ENCODE data around the gene HAUS8.
A peak's percentile ranks its signal among the peaks of the same experiment; 100 is the strongest.
"Not testable (repeated sequence)": the region's sequence is repeated elsewhere in the genome, so short reads cannot be mapped to it uniquely, and the experiment has no call there.

The HAUS8 gene

GRCh38 chr19:17101686-17102628, 26.7 kb upstream of the HAUS8 start:
- Histone ChIP-seq H3K4me3 (ENCODE audit: low read depth, low read length) (no peak overlapping the region), H3K36me3 (ENCODE audit: control insufficient read depth, insufficient read depth, low read length) (peaks cover 23% of the 10 kb centered on the region), H3K27me3 (ENCODE audit: control insufficient read depth, insufficient read depth, low read length) (no peaks in the 10 kb centered on the region), H3K9ac (ENCODE audit: low read depth, low read length) (no peak overlapping the region), H3K4me1 (ENCODE audit: control insufficient read depth, insufficient read depth, low read length) (no peaks in the 10 kb centered on the region), H3K27ac (ENCODE audit: low read depth, low read length) (no peak overlapping the region), H3K9me3 (ENCODE audit: control insufficient read depth, insufficient read depth, low read length) (0 out of 2 replicates have a peak, but pooled peaks cover 4% of the 10 kb centered on the region)

DNA sequence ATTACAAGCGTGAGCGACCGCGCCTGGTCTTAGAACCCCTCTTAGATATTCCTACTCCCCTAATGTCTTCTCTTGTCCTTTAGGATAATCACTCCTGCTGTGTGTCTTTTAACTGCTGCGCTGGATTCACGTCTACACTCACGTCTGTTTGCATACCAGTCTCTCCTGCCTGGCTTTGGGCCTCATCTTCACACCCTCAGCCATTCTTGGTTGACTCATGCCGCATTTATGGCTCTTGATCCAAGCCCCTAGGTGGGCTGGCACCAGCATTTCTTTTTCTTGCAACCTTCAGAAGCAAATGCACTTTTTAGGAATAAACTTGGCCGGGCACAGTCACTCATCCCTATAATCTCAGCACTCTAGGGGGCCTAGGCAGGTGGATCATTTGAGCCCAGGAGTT, 23.1 kb upstream of the HAUS8 start:
- Histone ChIP-seq H3K9me3 (ENCODE audit: control insufficient read depth, insufficient read depth, low read length) (0 out of 2 replicates have a peak, but pooled peaks cover 4% of the 10 kb centered on the region), H3K4me3 (ENCODE audit: low read depth, low read length) (no peak overlapping the region), H3K9ac (ENCODE audit: low read depth, low read length) (no peak overlapping the region), H3K36me3 (ENCODE audit: control insufficient read depth, insufficient read depth, low read length) (peaks cover 12% of the 10 kb centered on the region), H3K4me1 (ENCODE audit: control insufficient read depth, insufficient read depth, low read length) (no peaks in the 10 kb centered on the region), H3K27ac (ENCODE audit: low read depth, low read length) (no peak overlapping the region), H3K27me3 (ENCODE audit: control insufficient read depth, insufficient read depth, low read length) (no peaks in the 10 kb centered on the region)

GRCh38 chr19:17097593-17098126, 22.4 kb upstream of the HAUS8 start:
- no peaks in the 10 kb centered on the region for H3K4me1 ChIP-seq (ENCODE audit: control insufficient read depth, insufficient read depth, low read length)

DNA sequence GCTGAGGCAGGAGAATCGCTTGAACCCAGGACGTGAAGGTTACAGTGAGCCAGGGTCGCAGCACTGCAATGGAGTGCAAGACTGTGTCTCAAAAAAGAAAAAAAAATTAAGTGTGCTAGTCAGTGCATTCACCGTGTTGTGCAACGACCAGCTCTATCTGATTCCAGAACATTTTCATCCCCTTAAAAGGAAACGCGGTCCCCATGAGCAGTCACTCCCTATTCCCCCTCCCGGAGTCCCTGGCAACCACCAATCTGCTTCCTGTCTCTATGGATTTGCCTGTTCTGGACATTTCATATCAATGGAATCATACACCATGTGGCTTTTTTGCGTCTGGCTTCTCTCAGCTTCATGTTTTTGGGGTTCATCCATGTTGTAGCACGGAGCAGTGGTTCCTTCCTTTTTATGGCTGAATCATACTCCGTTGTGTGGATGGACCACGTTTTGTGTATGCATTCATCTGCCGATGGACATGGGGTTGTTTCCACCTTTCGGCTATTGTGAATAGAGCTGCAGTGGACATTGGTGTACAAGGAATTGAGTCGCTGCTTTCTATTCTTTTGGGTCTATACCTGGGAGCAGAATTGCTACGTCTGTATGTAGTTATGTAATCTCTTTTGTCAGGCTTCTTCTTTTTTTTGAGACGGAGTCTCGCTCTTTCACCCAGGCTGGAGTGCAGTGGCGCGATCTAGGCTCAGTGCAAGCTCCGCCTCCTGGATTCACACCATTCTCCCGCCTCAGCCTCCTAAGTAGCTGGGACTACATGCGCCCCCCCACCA, 20.1 kb upstream of the HAUS8 start:
- no peaks in the 10 kb centered on the region for H3K9me3 ChIP-seq (ENCODE audit: control insufficient read depth, insufficient read depth, low read length)
- no peaks in the 10 kb centered on the region for H3K27me3 ChIP-seq (ENCODE audit: control insufficient read depth, insufficient read depth, low read length)
- H3K4me1 ChIP-seq (ENCODE audit: control insufficient read depth, insufficient read depth, low read length): no peaks in the 10 kb centered on the region; the same call in 1 of the 2 replicates
- no peak overlapping the region for H3K9ac ChIP-seq (ENCODE audit: low read depth, low read length)
- no peak overlapping the region for H3K4me3 ChIP-seq (ENCODE audit: low read depth, low read length)
- no peak overlapping the region for H3K27ac ChIP-seq (ENCODE audit: low read depth, low read length)
- no peaks in the 10 kb centered on the region for H3K36me3 ChIP-seq (ENCODE audit: control insufficient read depth, insufficient read depth, low read length)

More at GRCh38 chr19:17097593-17098126, 22.4 kb upstream of the HAUS8 start:
- H3K27ac ChIP-seq (ENCODE audit: low read depth, low read length): peak overlapping the region; percentile 14
- H3K27me3 ChIP-seq (ENCODE audit: control insufficient read depth, insufficient read depth, low read length): no peaks in the 10 kb centered on the region
- H3K9me3 ChIP-seq (ENCODE audit: control insufficient read depth, insufficient read depth, low read length): 0 out of 2 replicates have a peak, but pooled peaks cover 4% of the 10 kb centered on the region
- peaks cover 11% of the 10 kb centered on the region for H3K36me3 ChIP-seq (ENCODE audit: control insufficient read depth, insufficient read depth, low read length)
- no peak overlapping the region for H3K4me3 ChIP-seq (ENCODE audit: low read depth, low read length)
- H3K9ac ChIP-seq (ENCODE audit: low read depth, low read length): no peak overlapping the region

DNA sequence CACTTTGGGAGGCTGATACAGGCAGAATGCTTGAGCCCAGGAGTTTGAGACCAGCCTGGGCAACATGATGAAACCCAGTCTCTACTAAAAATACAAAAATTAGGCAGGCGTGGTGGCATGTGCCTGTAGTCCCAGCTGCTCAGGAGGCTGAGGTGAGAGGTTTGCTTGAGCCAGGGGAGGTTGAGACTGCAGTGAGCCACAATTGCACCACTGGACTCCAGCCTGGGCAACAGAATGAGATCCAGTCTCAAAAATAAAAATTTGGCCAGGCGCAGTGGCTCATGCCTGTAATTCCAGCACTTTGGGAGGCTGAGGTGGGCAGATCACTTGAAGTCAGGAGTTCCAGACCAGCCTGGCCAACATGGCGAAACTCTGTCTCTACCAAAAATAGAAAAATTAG, 19.4 kb upstream of the HAUS8 start:
- H3K36me3 ChIP-seq (ENCODE audit: control insufficient read depth, insufficient read depth, low read length); H3K27me3 ChIP-seq (ENCODE audit: control insufficient read depth, insufficient read depth, low read length): not testable (repeated sequence)

DNA sequence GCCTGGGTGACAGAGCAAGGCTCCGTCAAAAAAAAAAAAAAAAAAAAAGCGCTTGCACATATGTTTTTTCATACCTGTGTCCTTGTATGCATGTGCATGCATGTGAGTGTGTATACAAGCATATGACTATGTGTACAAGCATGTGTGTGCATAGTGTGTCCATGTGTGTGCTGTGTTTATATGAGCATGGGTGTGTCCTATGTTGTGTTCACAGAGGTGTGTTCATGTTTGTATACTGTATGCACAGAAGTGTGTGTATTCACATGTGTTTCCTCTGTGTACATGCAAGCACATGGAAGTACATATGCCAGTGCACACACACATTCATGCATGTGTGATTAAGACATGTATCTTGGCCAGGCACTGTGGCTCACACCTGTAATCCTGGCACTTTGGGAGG, 17.4 kb upstream of the HAUS8 start:
- H3K4me1 ChIP-seq (ENCODE audit: control insufficient read depth, insufficient read depth, low read length): no peaks in the 10 kb centered on the region; the same call in 1 of the 2 replicates

More for the DNA sequence above, 19.4 kb upstream of the HAUS8 start:
- not testable (repeated sequence) for H3K27ac ChIP-seq (ENCODE audit: low read depth, low read length); H3K9me3 ChIP-seq (ENCODE audit: control insufficient read depth, insufficient read depth, low read length); H3K9ac ChIP-seq (ENCODE audit: low read depth, low read length); H3K4me3 ChIP-seq (ENCODE audit: low read depth, low read length); H3K4me1 ChIP-seq (ENCODE audit: control insufficient read depth, insufficient read depth, low read length)

DNA sequence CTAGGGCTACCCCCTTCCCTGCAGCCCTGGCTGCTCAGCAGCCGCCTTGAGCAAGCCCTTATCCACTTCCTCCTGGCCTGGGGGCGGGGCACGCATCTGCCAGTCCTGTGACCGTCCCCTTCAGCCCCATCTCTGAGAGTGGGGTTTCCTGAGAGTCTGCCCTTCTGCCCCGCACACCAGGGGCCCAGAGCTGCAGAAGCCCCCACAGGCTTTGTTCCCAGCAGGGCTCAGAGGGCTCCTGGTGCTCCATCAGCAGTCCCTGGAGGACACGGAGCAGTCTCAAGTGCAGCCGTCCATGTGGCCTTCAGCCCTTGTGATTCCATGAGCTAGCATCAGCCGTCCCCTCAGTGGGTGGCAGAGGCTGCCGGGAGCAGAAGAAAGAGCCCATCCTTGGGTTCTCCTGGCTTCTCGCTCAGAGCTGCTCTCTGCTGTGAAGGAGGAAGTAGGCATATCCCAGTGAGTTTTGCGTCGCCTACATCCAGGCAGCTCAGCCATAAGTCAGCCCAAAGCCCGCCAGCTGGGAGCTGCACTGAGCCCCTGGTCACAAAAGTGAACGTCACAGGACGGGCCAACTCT, 16.6 kb upstream of the HAUS8 start:
- H3K27ac ChIP-seq (ENCODE audit: low read depth, low read length): peak overlapping the region; percentile 26
- no peaks in the 10 kb centered on the region for H3K9me3 ChIP-seq (ENCODE audit: control insufficient read depth, insufficient read depth, low read length)
- no peak overlapping the region for H3K9ac ChIP-seq (ENCODE audit: low read depth, low read length)
- H3K4me1 ChIP-seq (ENCODE audit: control insufficient read depth, insufficient read depth, low read length): no peaks in the 10 kb centered on the region; the same call in 1 of the 2 replicates
- H3K27me3 ChIP-seq (ENCODE audit: control insufficient read depth, insufficient read depth, low read length): no peaks in the 10 kb centered on the region
- no peak overlapping the region for H3K4me3 ChIP-seq (ENCODE audit: low read depth, low read length)
- no peaks in the 10 kb centered on the region for H3K36me3 ChIP-seq (ENCODE audit: control insufficient read depth, insufficient read depth, low read length)

More for the DNA sequence above, 17.4 kb upstream of the HAUS8 start:
- Histone ChIP-seq H3K27ac (ENCODE audit: low read depth, low read length) (no peak overlapping the region), H3K9ac (ENCODE audit: low read depth, low read length) (no peak overlapping the region), H3K4me3 (ENCODE audit: low read depth, low read length) (no peak overlapping the region), H3K27me3 (ENCODE audit: control insufficient read depth, insufficient read depth, low read length) (no peaks in the 10 kb centered on the region), H3K9me3 (ENCODE audit: control insufficient read depth, insufficient read depth, low read length) (no peaks in the 10 kb centered on the region), H3K36me3 (ENCODE audit: control insufficient read depth, insufficient read depth, low read length) (no peaks in the 10 kb centered on the region)

DNA sequence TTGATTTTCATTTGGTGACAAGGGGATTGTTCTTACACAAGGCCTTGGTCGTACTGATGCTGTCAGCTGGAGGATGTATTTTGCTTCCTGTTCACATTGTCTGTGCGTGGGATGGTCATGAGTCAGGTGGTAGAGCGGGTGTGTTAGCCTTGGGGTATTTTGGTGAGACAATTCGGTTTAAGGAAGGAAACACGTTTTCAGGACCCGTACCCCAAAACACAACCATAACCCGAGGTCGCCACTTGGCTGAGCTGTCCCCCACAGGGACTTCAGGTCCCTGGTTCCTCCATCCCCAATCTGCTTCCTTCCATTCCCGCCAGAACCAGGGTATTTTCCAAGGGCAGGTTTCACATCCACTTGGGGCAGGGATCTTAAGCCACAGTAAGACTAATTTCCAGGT, 15.3 kb upstream of the HAUS8 start:
- Histone ChIP-seq H3K9ac (ENCODE audit: low read depth, low read length) (no peak overlapping the region), H3K36me3 (ENCODE audit: control insufficient read depth, insufficient read depth, low read length) (no peaks in the 10 kb centered on the region), H3K27me3 (ENCODE audit: control insufficient read depth, insufficient read depth, low read length) (no peaks in the 10 kb centered on the region), H3K9me3 (ENCODE audit: control insufficient read depth, insufficient read depth, low read length) (no peaks in the 10 kb centered on the region), H3K27ac (ENCODE audit: low read depth, low read length) (no peak overlapping the region), H3K4me1 (ENCODE audit: control insufficient read depth, insufficient read depth, low read length) (no peaks in the 10 kb centered on the region; the same call in 1 of the 2 replicates), H3K4me3 (ENCODE audit: low read depth, low read length) (no peak overlapping the region)

DNA sequence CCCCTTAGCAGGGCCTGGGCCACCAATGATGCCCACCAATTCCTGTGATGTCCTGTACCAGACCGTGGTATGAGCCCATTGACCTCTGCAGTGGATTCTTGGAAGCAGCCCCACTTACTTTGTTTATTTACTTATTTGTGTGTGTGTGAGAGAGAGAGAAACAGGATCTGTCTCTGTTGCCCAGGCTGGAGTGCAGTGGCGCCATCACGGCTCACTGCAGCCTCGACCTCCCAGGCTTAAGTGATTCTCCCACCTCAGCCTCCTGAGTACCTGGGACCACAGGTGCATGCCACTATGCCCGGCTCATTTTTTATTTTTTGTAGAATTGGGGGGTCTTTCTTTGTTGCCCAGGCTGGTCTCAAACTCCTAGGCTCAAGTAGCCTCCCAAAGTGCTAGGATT, 13.3 kb upstream of the HAUS8 start:
- Histone ChIP-seq H3K27me3 (ENCODE audit: control insufficient read depth, insufficient read depth, low read length) (no peaks in the 10 kb centered on the region), H3K4me1 (ENCODE audit: control insufficient read depth, insufficient read depth, low read length) (no peaks in the 10 kb centered on the region; the same call in 1 of the 2 replicates), H3K9me3 (ENCODE audit: control insufficient read depth, insufficient read depth, low read length) (no peaks in the 10 kb centered on the region), H3K27ac (ENCODE audit: low read depth, low read length) (no peak overlapping the region), H3K9ac (ENCODE audit: low read depth, low read length) (no peak overlapping the region), H3K36me3 (ENCODE audit: control insufficient read depth, insufficient read depth, low read length) (no peaks in the 10 kb centered on the region), H3K4me3 (ENCODE audit: low read depth, low read length) (no peak overlapping the region)

DNA sequence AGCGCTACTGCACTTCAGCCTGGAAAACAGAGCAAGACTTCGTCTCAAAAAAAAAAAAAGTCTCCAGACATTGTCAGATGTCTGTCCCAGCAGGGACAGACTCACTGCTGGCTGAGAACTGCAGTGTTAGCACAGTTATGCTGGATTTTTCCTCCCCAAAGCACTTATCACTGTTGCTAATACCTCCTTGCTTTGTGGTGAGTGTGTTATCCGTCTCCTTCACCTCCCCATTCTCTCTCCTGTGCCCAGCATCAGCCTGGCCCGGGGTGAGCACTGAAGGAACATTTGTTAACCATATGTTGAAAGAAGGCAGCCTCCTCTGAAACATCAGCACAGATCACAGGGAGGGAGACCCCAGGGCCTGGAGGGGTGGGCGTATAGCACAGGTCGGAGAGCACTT, 11.6 kb upstream of the HAUS8 start:
- H3K9me3 ChIP-seq (ENCODE audit: control insufficient read depth, insufficient read depth, low read length): no peaks in the 10 kb centered on the region
- H3K27ac ChIP-seq (ENCODE audit: low read depth, low read length): no peak overlapping the region
- no peak overlapping the region for H3K9ac ChIP-seq (ENCODE audit: low read depth, low read length)
- H3K27me3 ChIP-seq (ENCODE audit: control insufficient read depth, insufficient read depth, low read length): no peaks in the 10 kb centered on the region
- no peaks in the 10 kb centered on the region; the same call in 1 of the 2 replicates for H3K4me1 ChIP-seq (ENCODE audit: control insufficient read depth, insufficient read depth, low read length)
- no peaks in the 10 kb centered on the region for H3K36me3 ChIP-seq (ENCODE audit: control insufficient read depth, insufficient read depth, low read length)
- H3K4me3 ChIP-seq (ENCODE audit: low read depth, low read length): no peak overlapping the region
